Trophoblast cell (in vitro differentiated cells and primary cell): ENCODE measurements around the gene HDAC7.
A peak's percentile ranks its signal among the peaks of the same experiment; 100 is the strongest.

Source experiments
- DNase-seq, 2 donors: peaks; one replicate each; pipeline ENCODE4 v3.0.0-alpha.2; 2016
- H2AFZ ChIP-seq: 2 replicates; pipeline ENCODE4 v1.6.1; 2013; ENCODE audit warnings: low read length, moderate library complexity, mild to moderate bottlenecking; ENCODE audit not compliant: insufficient read depth, poor library complexity
- H2AK5ac ChIP-seq: 2 replicates; pipeline ENCODE4 v1.6.1; 2013; ENCODE audit warnings: mild to moderate bottlenecking, low read length
- H2BK120ac ChIP-seq: 2 replicates; pipeline ENCODE4 v1.6.1; 2013; ENCODE audit warnings: low read length, mild to moderate bottlenecking, moderate library complexity; ENCODE audit not compliant: insufficient read depth, poor library complexity
- H2BK12ac ChIP-seq: 2 replicates; pipeline ENCODE4 v1.6.1; 2013; ENCODE audit warnings: mild to moderate bottlenecking, low read length, moderate library complexity
- H2BK5ac ChIP-seq: 2 replicates; pipeline ENCODE4 v1.6.1; 2013; ENCODE audit warnings: low read length, low read depth, moderate library complexity, mild to moderate bottlenecking; ENCODE audit not compliant: poor library complexity
- H3K14ac ChIP-seq: 2 replicates; pipeline ENCODE4 v1.6.1; 2013; ENCODE audit warnings: mild to moderate bottlenecking, low read length
- H3K18ac ChIP-seq: 2 replicates; pipeline ENCODE4 v1.6.1; 2013; ENCODE audit warnings: mild to moderate bottlenecking, low read length
- H3K23ac ChIP-seq: 2 replicates; pipeline ENCODE4 v1.6.1; 2013; ENCODE audit warnings: low read length
- H3K27ac ChIP-seq: 2 replicates; pipeline ENCODE4 v1.5.1; 2013; ENCODE audit warnings: low read depth, mild to moderate bottlenecking, inconsistent platforms, low read length, moderate library complexity
- H3K27me3 ChIP-seq: 2 replicates; pipeline ENCODE4 v1.6.1; 2013; ENCODE audit warnings: inconsistent platforms, mild to moderate bottlenecking, low read length, moderate library complexity; ENCODE audit not compliant: insufficient read depth
- H3K36me3 ChIP-seq, 2 experiments: 1 replicate in 1 of 2; 2 replicates in 1 of 2; pipeline ENCODE4 v1.6.1; 2013; ENCODE audit warnings: low read length in 2 of 2, mild to moderate bottlenecking in 2 of 2, moderate library complexity in 1 of 2; ENCODE audit not compliant: insufficient read depth in 2 of 2, control insufficient read depth in 1 of 2
- H3K4ac ChIP-seq: 2 replicates; pipeline ENCODE4 v1.6.1; 2013; ENCODE audit warnings: low read depth, mild to moderate bottlenecking, low read length, moderate library complexity
- H3K4me1 ChIP-seq, 2 experiments: 1 replicate in 1 of 2; 2 replicates in 1 of 2; pipeline ENCODE4 v1.6.1; 2013; ENCODE audit warnings: low read length in 2 of 2, mild to moderate bottlenecking in 2 of 2, moderate library complexity in 1 of 2; ENCODE audit not compliant: insufficient read depth in 2 of 2, control insufficient read depth in 1 of 2
- H3K4me2 ChIP-seq: 2 replicates; pipeline ENCODE4 v1.6.1; 2013; ENCODE audit warnings: inconsistent platforms, mild to moderate bottlenecking, low read length, moderate library complexity
- H3K4me3 ChIP-seq: 2 replicates; pipeline ENCODE4 v1.5.1; 2013; ENCODE audit warnings: mild to moderate bottlenecking, low read depth, low read length, inconsistent platforms
- H3K79me1 ChIP-seq: one replicate; pipeline ENCODE4 v1.6.1; 2013; ENCODE audit warnings: low read length
- H3K79me2 ChIP-seq: 2 replicates; pipeline ENCODE4 v1.6.1; 2013; ENCODE audit warnings: low read length, mild to moderate bottlenecking; ENCODE audit not compliant: control insufficient read depth, insufficient read depth, poor library complexity
- H3K9ac ChIP-seq: 2 replicates; pipeline ENCODE4 v1.6.1; 2013; ENCODE audit warnings: mild to moderate bottlenecking, low read length
- H3K9me3 ChIP-seq: 2 replicates; pipeline ENCODE4 v1.6.1; 2013; ENCODE audit warnings: low read depth, mild to moderate bottlenecking, control low read depth, inconsistent platforms, low read length; ENCODE audit not compliant: insufficient read depth
- H4K12ac ChIP-seq: 2 replicates; pipeline ENCODE4 v1.6.1; 2013; ENCODE audit warnings: low read depth, mild to moderate bottlenecking, low read length, moderate library complexity
- H4K8ac ChIP-seq: 2 replicates; pipeline ENCODE4 v1.6.1; 2013; ENCODE audit warnings: low read depth, mild to moderate bottlenecking, low read length, moderate library complexity
- H4K91ac ChIP-seq: one replicate; pipeline ENCODE4 v1.6.1; 2013; ENCODE audit warnings: low read depth, mild to moderate bottlenecking, low read length, moderate library complexity
- WGBS: extraction: QIAGEN DNeasy Blood & Tissue Kit; methylation state at CpG from one replicate; pipeline ENCODE4 v1.1.7; 2013; ENCODE audit warnings: missing lambda C conversion rate; ENCODE audit not compliant: insufficient read length, insufficient coverage; ENCODE audit errors: extremely low coverage; 5-methylcytosine and 5-hydroxymethylcytosine counted together

Gene HDAC7

GRCh38 chr12:47840571-47840970, 20.9 kb upstream of the HDAC7 start:
- no peak for DNase-seq
- no peaks in the 10 kb centered on the region for H3K27me3 ChIP-seq
- H4K91ac ChIP-seq = no peak overlapping the region
- H4K12ac ChIP-seq = no peak overlapping the region
- no peak overlapping the region for H3K14ac ChIP-seq
- no peak overlapping the region for H4K8ac ChIP-seq
- H2AK5ac ChIP-seq = no peak overlapping the region
- H3K9me3 ChIP-seq = no peaks in the 10 kb centered on the region
- no peak overlapping the region for H2BK120ac ChIP-seq
- no peak overlapping the region for H3K27ac ChIP-seq
- H3K79me2 ChIP-seq = peaks cover 2% of the 10 kb centered on the region
- no peak overlapping the region for H2BK12ac ChIP-seq
- no peak overlapping the region for H2BK5ac ChIP-seq
- no peak overlapping the region for H3K9ac ChIP-seq
- no peaks in the 10 kb centered on the region for H3K36me3 ChIP-seq
- no peak overlapping the region for H3K23ac ChIP-seq
- H3K4me1 ChIP-seq = peaks cover 12% of the 10 kb centered on the region in 2 experiments
- no peak overlapping the region for H3K18ac ChIP-seq
- H3K4me3 ChIP-seq = no peak overlapping the region
- peaks cover 6% of the 10 kb centered on the region for H3K79me1 ChIP-seq
- no CpG with 5 or more reads among the region's 1 CpG for WGBS
- no peak overlapping the region for H3K4me2 ChIP-seq
- H3K4ac ChIP-seq = no peak overlapping the region
- H2AFZ ChIP-seq = no peak overlapping the region

DNA sequence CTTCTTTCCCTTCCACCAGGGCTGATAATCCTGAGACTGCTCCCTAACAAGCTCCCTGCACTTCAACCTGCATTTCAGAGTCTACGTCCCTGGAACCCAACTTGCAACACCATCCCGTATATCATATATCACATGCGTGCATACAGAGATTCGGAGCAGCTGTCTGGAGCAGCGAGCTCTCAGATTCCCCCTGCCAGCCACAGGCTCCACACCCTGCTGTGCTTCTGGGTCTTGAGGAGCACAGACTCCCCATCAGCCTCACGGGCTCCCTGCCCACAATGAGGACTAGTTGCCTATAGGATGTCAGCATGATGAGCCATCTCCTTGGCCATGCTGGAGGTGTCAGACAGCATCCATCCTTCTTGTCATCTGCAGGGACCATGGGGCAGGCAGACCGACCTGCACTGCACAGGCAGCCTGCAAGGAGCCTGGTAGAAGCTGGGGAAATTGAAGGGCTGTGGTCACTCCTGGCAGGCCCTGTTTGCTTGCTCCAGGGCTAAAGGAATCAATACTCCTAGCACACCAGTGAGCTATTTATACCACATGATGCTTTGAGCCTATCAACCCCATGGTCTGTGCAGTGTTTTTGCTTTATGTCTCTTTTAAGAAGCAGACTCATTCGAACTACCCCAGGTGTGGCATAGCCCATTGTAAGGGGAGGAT, 19.6 kb upstream of the HDAC7 start:
- Histone ChIP-seq H3K27me3 (no peaks in the 10 kb centered on the region), H3K14ac (no peak overlapping the region), H2BK120ac (no peak overlapping the region), H2BK5ac (no peak overlapping the region), H3K36me3 (no peaks in the 10 kb centered on the region), H2AK5ac (no peak overlapping the region), H3K4ac (no peak overlapping the region), H2AFZ (no peak overlapping the region), H3K4me3 (no peak overlapping the region), H3K23ac (no peak overlapping the region), H3K79me2 (peaks cover 3% of the 10 kb centered on the region), H3K9ac (no peak overlapping the region), H3K9me3 (no peaks in the 10 kb centered on the region), H2BK12ac (no peak overlapping the region), H3K4me1 (peaks cover 20 to 22% of the 10 kb centered on the region in 2 experiments), H3K27ac (no peak overlapping the region), H4K12ac (no peak overlapping the region), H3K79me1 (peaks cover 13% of the 10 kb centered on the region), H3K18ac (no peak overlapping the region), H3K4me2 (no peak overlapping the region), H4K91ac (no peak overlapping the region), H4K8ac (no peak overlapping the region)
- no peak for DNase-seq
- WGBS = no CpG with 5 or more reads among the region's 8 CpGs

- no peak overlapping the region for H4K12ac ChIP-seq
- no peak overlapping the region for H3K4ac ChIP-seq
- H3K4me3 ChIP-seq = no peak overlapping the region
- H3K27ac ChIP-seq = no peak overlapping the region
- no peak overlapping the region for H3K18ac ChIP-seq
- peak in 1 of 2 donors; percentile 26 for DNase-seq
- H3K79me2 ChIP-seq = peaks cover 3% of the 10 kb centered on the region
- no peak overlapping the region for H3K23ac ChIP-seq
- H3K9ac ChIP-seq = no peak overlapping the region
- H2BK12ac ChIP-seq = no peak overlapping the region
- H4K91ac ChIP-seq = no peak overlapping the region
- no peak overlapping the region for H2BK120ac ChIP-seq
- H2BK5ac ChIP-seq = no peak overlapping the region
- H3K14ac ChIP-seq = no peak overlapping the region
- H2AK5ac ChIP-seq = no peak overlapping the region
- H3K36me3 ChIP-seq = no peaks in the 10 kb centered on the region
- H3K79me1 ChIP-seq = peaks cover 16% of the 10 kb centered on the region
- no peaks in the 10 kb centered on the region for H3K9me3 ChIP-seq
- H3K4me2 ChIP-seq = no peak overlapping the region
- H4K8ac ChIP-seq = no peak overlapping the region
- no CpG with 5 or more reads among the region's 10 CpGs for WGBS
- no peak overlapping the region for H2AFZ ChIP-seq
- no peaks in the 10 kb centered on the region for H3K27me3 ChIP-seq
- peaks cover 22% of the 10 kb centered on the region in 2 experiments for H3K4me1 ChIP-seq
Observed at GRCh38 chr12:47838286-47838931, 18.7 kb upstream of the HDAC7 start.

DNA sequence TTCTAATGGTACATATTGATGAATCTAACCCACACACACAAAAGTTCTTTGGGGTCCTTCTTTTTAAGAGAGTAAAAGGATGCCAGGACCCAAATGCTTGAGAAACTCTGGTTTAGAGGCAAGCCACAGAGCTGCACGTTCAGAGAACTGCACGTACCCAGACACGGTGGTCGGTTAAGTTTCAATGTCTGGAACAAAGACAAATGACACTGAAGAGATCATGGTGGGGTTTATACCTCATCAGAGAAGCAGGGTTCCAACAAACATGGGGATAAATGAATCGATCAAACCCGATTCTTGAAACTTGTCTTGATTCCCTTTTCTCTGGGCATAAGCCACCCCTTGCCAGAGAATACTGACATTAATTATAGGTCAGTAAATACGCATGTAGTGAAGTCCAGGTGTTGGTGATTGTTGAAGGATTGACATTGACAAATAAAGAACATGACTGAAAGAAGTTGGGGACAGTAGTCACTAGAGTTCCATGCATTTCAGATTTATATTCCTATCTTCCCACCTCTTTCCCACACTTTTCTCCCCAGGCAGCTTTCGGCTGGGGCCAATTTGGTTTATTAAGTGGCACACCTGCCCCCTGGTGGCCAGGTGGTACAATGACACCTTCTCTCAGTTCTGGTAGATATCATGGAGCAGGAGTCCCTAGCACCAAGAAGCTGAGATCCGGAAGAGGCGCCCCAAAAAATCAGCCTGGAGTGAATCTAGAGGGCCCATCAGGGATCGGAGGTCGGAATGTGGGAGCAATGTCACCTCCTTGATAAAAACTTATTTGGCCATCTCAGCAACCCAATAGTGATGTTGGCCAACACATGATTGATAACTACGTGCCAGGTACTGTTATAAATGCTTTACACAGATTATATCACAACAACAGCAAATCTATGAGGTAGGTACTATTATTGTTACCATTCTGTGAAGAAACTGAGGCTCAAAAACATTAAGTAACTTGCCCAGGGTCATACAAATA, 17.8 kb upstream of the HDAC7 start:
- H2AFZ ChIP-seq = no peak overlapping the region
- no CpG with 5 or more reads among the region's 13 CpGs for WGBS

More for the DNA sequence above, 17.8 kb upstream of the HDAC7 start:
- H3K79me1 ChIP-seq = peaks cover 16% of the 10 kb centered on the region
- H3K4me2 ChIP-seq = no peak overlapping the region
- peak overlapping the region; percentile 50 for H2BK12ac ChIP-seq
- peak; percentile 42 to 89 for DNase-seq
- no peak overlapping the region for H2BK5ac ChIP-seq
- no peak overlapping the region for H3K4ac ChIP-seq
- no peak overlapping the region for H3K14ac ChIP-seq
- H2AK5ac ChIP-seq = no peak overlapping the region
- H3K36me3 ChIP-seq = no peaks in the 10 kb centered on the region
- no peak overlapping the region for H4K8ac ChIP-seq
- no peaks in the 10 kb centered on the region for H3K27me3 ChIP-seq
- H3K27ac ChIP-seq = no peak overlapping the region
- peak overlapping the region; percentile 38 for H4K91ac ChIP-seq
- peaks cover 20 to 22% of the 10 kb centered on the region in 2 experiments for H3K4me1 ChIP-seq
- no peak overlapping the region for H3K4me3 ChIP-seq
- H3K23ac ChIP-seq = no peak overlapping the region
- H2BK120ac ChIP-seq = no peak overlapping the region
- H3K9ac ChIP-seq = no peak overlapping the region
- H4K12ac ChIP-seq = no peak overlapping the region
- H3K9me3 ChIP-seq = no peaks in the 10 kb centered on the region
- H3K79me2 ChIP-seq = peaks cover 3% of the 10 kb centered on the region
- no peak overlapping the region for H3K18ac ChIP-seq
